CD8-positive, alpha-beta memory T cell (primary cell): ENCODE measurements around the gene FEZF2. TPM values are rescaled to one million over a fixed set of nuclear protein-coding genes. Genes with fewer than 3 reads are reported as not detected.

Source experiments
- CTCF ChIA-PET: fragments of 350-600 bp; sonication (Branson Sonifier 250); formaldehyde crosslinking; loops from one replicate; lab custom pipeline; 2021; ENCODE audit warnings: antibody characterized with exemption; lab: Charles Lee
- POLR2A ChIA-PET: fragments of 350-600 bp; sonication (Branson Sonifier 250); formaldehyde crosslinking; loops from one replicate; lab custom pipeline; 2021; ENCODE audit warnings: antibody characterized with exemption; lab: Charles Lee
- DNase-seq, 5 donors: peaks; one replicate each; pipeline versions ENCODE4 v3.0.0 to v3.0.0-alpha.2; 2020 to 2022; ENCODE audit warnings: mixed read lengths in 1 of 5
- H3K27ac ChIP-seq: one replicate; pipeline ENCODE4 v1.7.0; 2013; ENCODE audit warnings: low read depth, mild to moderate bottlenecking, low read length, moderate library complexity
- H3K27me3 ChIP-seq: 2 replicates; pipeline ENCODE4 v1.7.0; 2013; ENCODE audit warnings: low read length, mild to moderate bottlenecking; ENCODE audit not compliant: insufficient read depth, poor library complexity, severe bottlenecking
- H3K36me3 ChIP-seq: 2 replicates; pipeline ENCODE4 v1.7.0; 2013; ENCODE audit warnings: mild to moderate bottlenecking, low read length, moderate library complexity; ENCODE audit not compliant: insufficient read depth
- H3K4me1 ChIP-seq: 2 replicates; pipeline ENCODE4 v1.7.0; 2013; ENCODE audit warnings: mild to moderate bottlenecking, low read length, moderate library complexity; ENCODE audit not compliant: insufficient read depth
- H3K4me3 ChIP-seq: 2 replicates; pipeline ENCODE4 v1.7.0; 2013; ENCODE audit warnings: mild to moderate bottlenecking, low read length
- H3K9me3 ChIP-seq: 2 replicates; pipeline ENCODE4 v1.7.0; 2013; ENCODE audit warnings: mild to moderate bottlenecking, low read length
- H3K27ac Mint-ChIP-seq, 8 donors: one replicate each; pipeline ENCODE4 v1.8.0; 2020 to 2021; ENCODE audit warnings: mixed read lengths in 8 of 8, mild to moderate bottlenecking in 6 of 8, inconsistent platforms in 3 of 8, moderate library complexity in 3 of 8
- H3K27me3 Mint-ChIP-seq, 2 donors: one replicate each; pipeline ENCODE4 v1.8.0; 2020 to 2021; ENCODE audit warnings: mixed read lengths in 2 of 2, mild to moderate bottlenecking in 1 of 2, moderate library complexity in 1 of 2
- H3K36me3 Mint-ChIP-seq, 3 donors: one replicate each; pipeline ENCODE4 v1.8.0; 2020 to 2021; ENCODE audit warnings: mixed read lengths in 3 of 3, inconsistent platforms in 1 of 3, mild to moderate bottlenecking in 1 of 3
- H3K4me1 Mint-ChIP-seq, 3 donors: one replicate each; pipeline ENCODE4 v1.8.0; 2020 to 2021; ENCODE audit warnings: mixed read lengths in 3 of 3, inconsistent platforms in 1 of 3, mild to moderate bottlenecking in 1 of 3
- H3K4me3 Mint-ChIP-seq, 7 donors: one replicate each; pipeline ENCODE4 v1.8.0; 2020 to 2021; ENCODE audit warnings: mixed read lengths in 7 of 7, mild to moderate bottlenecking in 6 of 7, moderate library complexity in 4 of 7, inconsistent platforms in 2 of 7
- H3K9me3 Mint-ChIP-seq, 5 donors: one replicate each; pipeline ENCODE4 v1.8.0; 2020 to 2022; ENCODE audit warnings: mixed read lengths in 5 of 5, mild to moderate bottlenecking in 3 of 5, moderate library complexity in 2 of 5, inconsistent platforms in 1 of 5
- polyA plus RNA-seq: library from polyadenylated mRNA; unstranded; fragments of 300-500 nt; fragmentation: Illumina TruSeq; gene quantifications from one replicate; pipeline ENCODE4 v1.2.3, GENCODE V29; 2021
- total RNA-seq, 2 experiments: library from RNA; stranded (reverse); gene quantifications; one replicate each; pipeline ENCODE4 v1.2.3, GENCODE V29; 2021

Gene FEZF2
- total and polyA plus RNA-seq, 3 experiments from 2014 or later = not detected

GRCh38 chr3:62365391-62366125 is 7.8 kb downstream of the FEZF2 start:
- no peaks in the 10 kb centered on the region for H3K9me3 ChIP-seq
- Mint-ChIP-seq H3K9me3 (peaks cover 0 to 15% (median 4%) of the 10 kb centered on the region in 5 donors), H3K27me3 (peaks cover 34 to 53% of the 10 kb centered on the region in 2 donors), H3K27ac (no peak overlapping the region), H3K4me1 (no peaks in the 10 kb centered on the region), H3K36me3 (no peaks in the 10 kb centered on the region), H3K4me3 (no peak overlapping the region)
- no peaks in the 10 kb centered on the region for H3K4me1 ChIP-seq
- H3K36me3 ChIP-seq = no peaks in the 10 kb centered on the region
- ChIA-PET CTCF (no interaction called here), POLR2A (no interaction called here)
- H3K27me3 ChIP-seq = no peaks in the 10 kb centered on the region
- no peak overlapping the region for H3K4me3 ChIP-seq
- no peak for DNase-seq
- no peak overlapping the region for H3K27ac ChIP-seq

DNA sequence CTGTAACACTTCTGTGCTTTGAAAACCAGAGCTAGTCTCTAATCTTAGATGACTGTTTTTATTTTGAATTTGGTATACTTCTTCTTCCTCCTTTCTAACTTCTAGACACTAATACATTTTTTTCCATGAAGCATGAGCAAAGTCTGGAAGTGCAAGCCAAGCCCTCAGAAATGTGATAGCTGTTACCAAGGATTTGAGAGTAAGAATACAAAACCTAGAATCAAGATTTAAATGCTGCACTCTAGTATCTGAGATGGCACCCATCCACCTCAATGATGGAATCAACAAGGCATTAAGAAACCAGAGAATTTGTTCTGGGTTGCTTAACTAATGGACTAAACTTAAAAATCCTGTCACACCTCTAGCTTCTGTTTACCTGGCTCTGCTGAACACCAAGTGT is 9.2 kb downstream of the FEZF2 start:
- H3K4me3 Mint-ChIP-seq = no peak overlapping the region
- Histone ChIP-seq H3K9me3 (no peaks in the 10 kb centered on the region), H3K4me3 (no peak overlapping the region), H3K27ac (no peak overlapping the region), H3K36me3 (no peaks in the 10 kb centered on the region), H3K27me3 (no peaks in the 10 kb centered on the region), H3K4me1 (no peaks in the 10 kb centered on the region)
- no peaks in the 10 kb centered on the region for H3K4me1 Mint-ChIP-seq
- H3K27me3 Mint-ChIP-seq = peaks cover 20 to 40% of the 10 kb centered on the region in 2 donors
- DNase-seq = no peak
- peaks cover 0 to 8% (median 0%) of the 10 kb centered on the region in 5 donors for H3K9me3 Mint-ChIP-seq
- H3K27ac Mint-ChIP-seq = no peak overlapping the region
- CTCF ChIA-PET = no interaction called here
- POLR2A ChIA-PET = no interaction called here
- no peaks in the 10 kb centered on the region for H3K36me3 Mint-ChIP-seq

- Mint-ChIP-seq H3K36me3 (no peaks in the 10 kb centered on the region), H3K27me3 (peaks cover 19 to 32% of the 10 kb centered on the region in 2 donors), H3K4me3 (no peak overlapping the region), H3K4me1 (no peaks in the 10 kb centered on the region), H3K9me3 (peaks cover 0 to 10% (median 0%) of the 10 kb centered on the region in 5 donors), H3K27ac (no peak overlapping the region)
- H3K36me3 ChIP-seq = no peaks in the 10 kb centered on the region
- no peak overlapping the region for H3K27ac ChIP-seq
- no peaks in the 10 kb centered on the region for H3K27me3 ChIP-seq
- H3K4me1 ChIP-seq = no peaks in the 10 kb centered on the region
- ChIA-PET POLR2A (no interaction called here), CTCF (no interaction called here)
- no peak for DNase-seq
- no peaks in the 10 kb centered on the region for H3K9me3 ChIP-seq
- H3K4me3 ChIP-seq = no peak overlapping the region
Measured at GRCh38 chr3:62363275-62363674, 10.1 kb downstream of the FEZF2 start.

DNA sequence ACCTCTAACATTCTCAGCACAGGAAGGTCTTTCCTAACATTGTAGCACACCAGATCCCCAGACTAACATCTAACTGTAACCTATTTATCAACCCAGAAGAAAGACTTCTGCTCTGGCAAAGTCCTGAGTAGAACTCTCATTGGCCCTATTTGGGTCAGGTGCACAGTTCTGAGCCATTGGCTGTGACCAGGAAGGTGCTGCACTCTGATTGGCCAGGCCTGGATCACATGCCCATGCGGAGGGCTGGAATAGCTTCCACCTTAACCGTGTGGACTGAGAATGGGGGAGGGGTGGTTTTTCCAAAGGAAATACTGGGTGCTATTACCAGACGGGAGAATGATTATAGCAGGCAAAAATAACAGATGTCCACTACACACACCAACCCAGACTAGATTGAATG is 11.5 kb downstream of the FEZF2 start:
- H3K4me3 Mint-ChIP-seq = no peak overlapping the region
- H3K27me3 Mint-ChIP-seq = peaks cover 8 to 17% of the 10 kb centered on the region in 2 donors
- no peak overlapping the region for H3K27ac Mint-ChIP-seq
- CTCF ChIA-PET = no interaction called here
- no peak for DNase-seq
- Histone ChIP-seq H3K9me3 (no peaks in the 10 kb centered on the region), H3K4me3 (no peak overlapping the region), H3K27me3 (no peaks in the 10 kb centered on the region), H3K4me1 (no peaks in the 10 kb centered on the region), H3K36me3 (no peaks in the 10 kb centered on the region), H3K27ac (no peak overlapping the region)
- POLR2A ChIA-PET = no interaction called here
- H3K9me3 Mint-ChIP-seq = peaks cover 0 to 7% (median 0%) of the 10 kb centered on the region in 5 donors
- no peaks in the 10 kb centered on the region for H3K4me1 Mint-ChIP-seq
- H3K36me3 Mint-ChIP-seq = no peaks in the 10 kb centered on the region

- Histone ChIP-seq H3K27me3 (no peaks in the 10 kb centered on the region), H3K27ac (no peak overlapping the region), H3K36me3 (no peaks in the 10 kb centered on the region), H3K4me1 (no peaks in the 10 kb centered on the region), H3K9me3 (no peaks in the 10 kb centered on the region), H3K4me3 (no peak overlapping the region)
- H3K4me3 Mint-ChIP-seq = no peak overlapping the region
- peaks cover 3 to 12% of the 10 kb centered on the region in 2 donors for H3K27me3 Mint-ChIP-seq
- POLR2A ChIA-PET = no interaction called here
- CTCF ChIA-PET = no interaction called here
- H3K36me3 Mint-ChIP-seq = no peaks in the 10 kb centered on the region
- no peaks in the 10 kb centered on the region for H3K4me1 Mint-ChIP-seq
- no peak overlapping the region for H3K27ac Mint-ChIP-seq
- no peak for DNase-seq
- H3K9me3 Mint-ChIP-seq = peaks cover 0 to 7% (median 0%) of the 10 kb centered on the region in 5 donors
Measured at GRCh38 chr3:62361261-62361660, 12.1 kb downstream of the FEZF2 start.

DNA sequence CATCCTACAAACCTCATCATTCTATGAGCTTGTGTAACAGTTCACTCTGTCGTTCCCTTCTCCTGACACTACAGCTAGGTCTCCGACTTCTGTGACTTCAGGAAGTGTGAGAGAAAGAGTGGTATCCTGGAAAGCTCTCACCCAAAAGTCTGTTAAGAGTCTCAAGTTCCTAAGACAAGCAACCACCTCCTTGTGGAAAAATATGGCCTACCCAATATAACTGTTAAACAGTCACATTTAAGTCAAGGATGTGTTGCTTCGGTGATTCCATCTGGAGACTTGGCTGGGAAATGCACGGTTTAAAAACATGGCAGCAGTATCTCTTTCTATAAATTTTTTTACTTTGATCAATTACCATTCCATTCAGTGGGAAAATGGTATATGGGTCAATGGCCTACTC is 13.8 kb downstream of the FEZF2 start:
- no peak for DNase-seq
- no peaks in the 10 kb centered on the region for H3K27me3 ChIP-seq
- ChIA-PET CTCF (no interaction called here), POLR2A (no interaction called here)
- Mint-ChIP-seq H3K27me3 (no peaks in the 10 kb centered on the region), H3K9me3 (peaks cover 0 to 3% (median 0%) of the 10 kb centered on the region in 5 donors), H3K27ac (no peak overlapping the region), H3K4me3 (no peak overlapping the region), H3K36me3 (no peaks in the 10 kb centered on the region), H3K4me1 (no peaks in the 10 kb centered on the region)
- no peaks in the 10 kb centered on the region for H3K9me3 ChIP-seq
- H3K4me3 ChIP-seq = no peak overlapping the region
- no peaks in the 10 kb centered on the region for H3K36me3 ChIP-seq
- H3K4me1 ChIP-seq = no peaks in the 10 kb centered on the region
- no peak overlapping the region for H3K27ac ChIP-seq

- ChIA-PET POLR2A (no interaction called here), CTCF (no interaction called here)
- H3K27me3 ChIP-seq = no peaks in the 10 kb centered on the region
- H3K36me3 ChIP-seq = no peaks in the 10 kb centered on the region
- H3K9me3 ChIP-seq = no peaks in the 10 kb centered on the region
- no peaks in the 10 kb centered on the region for H3K4me1 ChIP-seq
- DNase-seq = no peak
- peaks cover 0 to 4% (median under 1%) of the 10 kb centered on the region in 5 donors for H3K9me3 Mint-ChIP-seq
- no peak overlapping the region for H3K4me3 Mint-ChIP-seq
- H3K4me1 Mint-ChIP-seq = no peaks in the 10 kb centered on the region
- H3K36me3 Mint-ChIP-seq = no peaks in the 10 kb centered on the region
- H3K4me3 ChIP-seq = no peak overlapping the region
- no peak overlapping the region for H3K27ac Mint-ChIP-seq
- no peaks in the 10 kb centered on the region for H3K27me3 Mint-ChIP-seq
- no peak overlapping the region for H3K27ac ChIP-seq
Measured at GRCh38 chr3:62356356-62356755, 17.0 kb downstream of the FEZF2 start.

- ChIA-PET POLR2A (no interaction called here), CTCF (no interaction called here)
- Mint-ChIP-seq H3K27me3 (peaks cover 0 to 2% of the 10 kb centered on the region in 2 donors), H3K9me3 (peaks cover 0 to 4% (median 2%) of the 10 kb centered on the region in 5 donors), H3K27ac (no peak overlapping the region), H3K4me1 (no peaks in the 10 kb centered on the region), H3K36me3 (no peaks in the 10 kb centered on the region), H3K4me3 (no peak overlapping the region)
- Histone ChIP-seq H3K9me3 (no peaks in the 10 kb centered on the region), H3K4me1 (no peaks in the 10 kb centered on the region), H3K4me3 (no peak overlapping the region), H3K27ac (no peak overlapping the region), H3K36me3 (no peaks in the 10 kb centered on the region), H3K27me3 (no peaks in the 10 kb centered on the region)
- no peak for DNase-seq
Measured at GRCh38 chr3:62355703-62356102, 17.6 kb downstream of the FEZF2 start.
